Endothelial cell of umbilical vein (primary cell): Measurements from ENCODE around the gene S100A3. TPM values are rescaled to one million over a fixed set of nuclear protein-coding genes. Genes with fewer than 3 reads are reported as not detected.

ENCODE experiments used
- BruUV-seq: library from RNA; stranded (reverse); fragments of 400-500 nt; replicated peaks from 2 replicates; lab custom pipeline; 2021; lab: Mats Ljungman, UMichigan
- CTCF ChIA-PET: fragments of 300-600, 350-600 bp; sonication (Branson Sonifier 250); formaldehyde crosslinking; loops from one replicate; lab custom pipeline; 2021; ENCODE audit warnings: antibody characterized with exemption, inconsistent platforms; lab: Charles Lee
- POLR2A ChIA-PET: fragments of 300-600, 350-600 bp; sonication (Branson Sonifier 250); formaldehyde crosslinking; loops from one replicate; lab custom pipeline; 2021; ENCODE audit warnings: antibody characterized with exemption, inconsistent platforms; lab: Charles Lee
- DNase-seq: peaks from one replicate; pipeline ENCODE4 v3.0.0-alpha.2; 2011; ENCODE audit warnings: low read depth, low spot score
- FAIRE-seq: peaks from 2 replicates; lab custom pipeline; 2011; peaks lifted over from hg19 to GRCh38; lab: Jason Lieb, UNC
- H2AFZ ChIP-seq: 2 replicates; pipeline ENCODE4 v1.6.0; 2012; ENCODE audit warnings: low read depth, low read length, control low read depth, inconsistent platforms
- H3K27ac ChIP-seq: 2 replicates; pipeline ENCODE4 v1.5.1; 2011; ENCODE audit warnings: low read depth, mild to moderate bottlenecking, control low read depth, low read length, moderate library complexity; ENCODE audit not compliant: insufficient read depth
- H3K27me3 ChIP-seq, 2 experiments: 2 replicates each; pipeline versions ENCODE4 v1.6.0 to v1.6.1; 2011; ENCODE audit warnings: low read length in 2 of 2, mixed read lengths in 1 of 2; ENCODE audit not compliant: control insufficient read depth in 2 of 2, insufficient read depth in 2 of 2
- H3K36me3 ChIP-seq, 2 experiments: 2 replicates in 1 of 2; 3 replicates in 1 of 2; pipeline ENCODE4 v1.5.1; 2011; ENCODE audit warnings: low read length in 2 of 2, mild to moderate bottlenecking in 1 of 2, moderate library complexity in 1 of 2; ENCODE audit not compliant: control insufficient read depth in 2 of 2, insufficient read depth in 2 of 2; ENCODE audit errors: extremely low read depth in 1 of 2
- H3K4me1 ChIP-seq: 3 replicates; pipeline ENCODE4 v1.5.1; 2011; ENCODE audit warnings: mild to moderate bottlenecking, low read length; ENCODE audit not compliant: control insufficient read depth, insufficient read depth; ENCODE audit errors: extremely low read depth
- H3K4me2 ChIP-seq: 2 replicates; pipeline ENCODE4 v1.6.1; 2011; ENCODE audit warnings: low read length, control low read depth, mixed read lengths; ENCODE audit not compliant: insufficient read depth
- H3K4me3 ChIP-seq, 3 experiments: fragments of 200-600 bp in 1 of 3; sonication (generic), shearing (Covaris generic) in 1 of 3; replicated peaks in 1 of 3; 2 replicates each; pipeline ENCODE4 v1.5.1; 2011 to 2016; ENCODE audit warnings: control low read depth in 3 of 3, low read length in 3 of 3, mild to moderate bottlenecking in 2 of 3, inconsistent platforms in 1 of 3, low read depth in 1 of 3, moderate library complexity in 1 of 3; ENCODE audit not compliant: insufficient read depth in 1 of 3
- H3K79me2 ChIP-seq: 2 replicates; pipeline ENCODE4 v1.6.0; 2012; ENCODE audit warnings: low read length, inconsistent platforms; ENCODE audit not compliant: control insufficient read depth, insufficient read depth
- H3K9ac ChIP-seq: replicated peaks from 2 replicates; pipeline ENCODE3; 2011; ENCODE audit warnings: low read length, control low read depth; ENCODE audit not compliant: insufficient read depth; ENCODE audit errors: extremely low read depth
- H3K9me1 ChIP-seq: replicated peaks from 3 replicates; pipeline ENCODE4 v1.6.0; 2011; ENCODE audit warnings: mild to moderate bottlenecking, low read length; ENCODE audit not compliant: control insufficient read depth, insufficient read depth; ENCODE audit errors: extremely low read depth
- H3K9me3 ChIP-seq: replicated peaks from 2 replicates; pipeline ENCODE4 v1.5.1; 2012; ENCODE audit warnings: low read length, inconsistent platforms; ENCODE audit not compliant: control insufficient read depth, insufficient read depth
- H4K20me1 ChIP-seq: replicated peaks from 2 replicates; pipeline ENCODE3; 2011; ENCODE audit warnings: mild to moderate bottlenecking, low read length; ENCODE audit not compliant: control insufficient read depth, insufficient read depth; ENCODE audit errors: extremely low read depth
- CTCF ChIP-seq, 2 donors: IDR thresholded peaks; 1 replicate in 1 of 2; 2 replicates in 1 of 2; pipeline ENCODE4 v1.5.1; 2011; ENCODE audit warnings: low read length in 2 of 2, mild to moderate bottlenecking in 2 of 2, moderate library complexity in 2 of 2, control low read depth in 1 of 2, inconsistent platforms in 1 of 2, low read depth in 1 of 2; ENCODE audit not compliant: insufficient read depth in 1 of 2; ENCODE audit errors: extremely low read depth in 1 of 2
- EZH2 ChIP-seq: IDR thresholded peaks from 2 replicates; pipeline ENCODE4 v1.6.1; 2012; ENCODE audit warnings: borderline replicate concordance, low read depth, mild to moderate bottlenecking, moderate library complexity, low read length, inconsistent platforms; ENCODE audit not compliant: severe bottlenecking
- FOS ChIP-seq: IDR thresholded peaks from 2 replicates; pipeline ENCODE4 v1.6.1; 2011; ENCODE audit warnings: mild to moderate bottlenecking, low read length, moderate library complexity, borderline replicate concordance; ENCODE audit not compliant: insufficient read depth
- GATA2 ChIP-seq: IDR thresholded peaks from 2 replicates; pipeline ENCODE4 v1.7.0; 2011; ENCODE audit warnings: low read depth, mild to moderate bottlenecking, moderate library complexity, mixed read lengths, low read length; ENCODE audit not compliant: insufficient read length, insufficient read depth
- JUN ChIP-seq: IDR thresholded peaks from 2 replicates; pipeline ENCODE4 v1.6.1; 2011; ENCODE audit warnings: borderline replicate concordance, low read depth; ENCODE audit not compliant: insufficient read length, insufficient read depth
- MYC ChIP-seq: IDR thresholded peaks from one replicate; pipeline ENCODE4 v1.6.1; 2011; ENCODE audit warnings: mild to moderate bottlenecking, low read depth, low read length
- POLR2A ChIP-seq: IDR thresholded peaks from 2 replicates; pipeline ENCODE4 v1.6.1; 2012; ENCODE audit warnings: low read depth, mild to moderate bottlenecking, control low read depth, low read length
- POLR2AphosphoS5 ChIP-seq: IDR thresholded peaks from 2 replicates; pipeline ENCODE4 v1.6.1; 2012; ENCODE audit warnings: low read depth, mild to moderate bottlenecking, control low read depth, low read length, moderate library complexity; ENCODE audit not compliant: insufficient read depth
- dilution Hi-C: fragments of 300-500 bp; cut with MboI; formaldehyde crosslinking; loops from one replicate; pipeline ENCODE4 v1.15.0; 2019; ENCODE audit warnings: low sequenced_read_pairs; ENCODE audit not compliant: extremely low pct_ligation_motif_present
- intact Hi-C: fragments of 100-400 bp; cut with micrococcal nuclease; formaldehyde crosslinking; loops from one replicate; pipeline ENCODE4 v1.10.0; 2022
- polyA plus RNA-seq, 4 experiments: library from polyadenylated mRNA; depleted of rRNA in 3 of 4; stranded (reverse) in 3 of 4; unstranded in 1 of 4; fragments of >200 nt; gene quantifications; 2 replicates each; pipeline versions ENCODE4 v1.2.1 to v1.2.3, GENCODE V29; 2011 to 2012; ENCODE audit warnings: missing spikeins in 1 of 4
- total RNA-seq: library from RNA; stranded (reverse); gene quantifications from 2 replicates; pipeline ENCODE4 v1.2.3, GENCODE V29; 2021

Gene S100A3
- total and polyA plus RNA-seq, 2 donors (not counting 3 experiments of a cell fraction or from before 2014, with no cell fraction given) = 0.42 to 1.3 TPM

- DNase-seq (no peak), FAIRE-seq (no peak)
- TF ChIP-seq JUN (no peak), GATA2 (no peak), POLR2AphosphoS5 (no peak), FOS (no peak), POLR2A (no peak)
- Histone ChIP-seq H3K27ac (no peak overlapping the region), H3K9ac (no peak overlapping the region), H4K20me1 (no peaks in the 10 kb centered on the region), H3K4me3 (no peak overlapping the region), H3K9me3 (no peaks in the 10 kb centered on the region), H3K36me3 (no peaks in the 10 kb centered on the region), H3K4me1 (peaks cover 20% of the 10 kb centered on the region), H3K4me2 (no peak overlapping the region), H3K79me2 (no peaks in the 10 kb centered on the region), H3K27me3 (no peaks in the 10 kb centered on the region), H3K9me1 (no peaks in the 10 kb centered on the region), H2AFZ (no peak overlapping the region)
- intact Hi-C loops = no loop called here
- dilution Hi-C loops = no loop called here
- ChIA-PET POLR2A (no interaction called here), CTCF (interaction anchor here (0.7 to 3.3 kb wide), 8 partner anchors 10 to 76 kb away, joined by 3 to 13 read pairs (median 4); partner anchors contain the start of gene S100A13)
- no TSS peak for BruUV-seq
Observed at GRCh38 chr1:153550827-153551500, 1.9 kb upstream of the S100A3 start.

DNA sequence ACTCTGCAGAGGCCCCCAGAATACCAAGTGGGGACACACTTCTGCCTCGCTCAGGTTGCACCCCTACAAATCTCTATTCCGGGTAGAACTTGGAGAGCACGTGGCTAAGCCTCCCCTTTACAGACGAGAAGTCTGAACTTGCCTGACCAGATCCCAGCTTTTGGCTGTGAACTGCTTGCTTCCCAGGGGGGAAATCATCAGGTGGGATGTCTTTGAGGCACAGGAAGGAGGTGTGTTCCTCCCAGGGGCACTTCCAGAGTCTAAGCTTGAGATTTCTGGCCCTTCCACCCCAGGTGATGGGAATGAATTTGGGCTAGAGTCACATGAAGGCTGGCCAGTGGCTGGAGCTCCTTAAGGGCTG is 1.3 kb upstream of the S100A3 start:
- CTCF ChIA-PET = interaction anchor here (0.6 to 3.3 kb wide), 8 partner anchors 10 to 77 kb away, joined by 3 to 13 read pairs (median 4); partner anchors contain the start of gene S100A13
- no peak overlapping the region for H3K4me2 ChIP-seq
- H3K36me3 ChIP-seq = no peaks in the 10 kb centered on the region
- TF ChIP-seq POLR2AphosphoS5 (no peak), CTCF (IDR thresholded peaks at IDR 0.05; ENCODE audit: extremely low read depth in 1 of 2, insufficient read depth in 1 of 2, low read depth in 1 of 2, low read length in 2 of 2) (no peak), JUN (no peak), EZH2 (no peak), MYC (no peak)
- no peaks in the 10 kb centered on the region for H3K9me3 ChIP-seq
- peaks cover 21% of the 10 kb centered on the region for H3K4me1 ChIP-seq
- no peak overlapping the region for H2AFZ ChIP-seq
- H3K27me3 ChIP-seq = no peaks in the 10 kb centered on the region
- FAIRE-seq (no peak), DNase-seq (no peak)
- intact Hi-C loops = no loop called here
- H3K4me3 ChIP-seq = no peak overlapping the region
- dilution Hi-C loops = no loop called here
- H3K79me2 ChIP-seq = no peaks in the 10 kb centered on the region
- no TSS peak for BruUV-seq
- POLR2A ChIA-PET = no interaction called here
- no peak overlapping the region for H3K27ac ChIP-seq
- no peak overlapping the region for H3K9ac ChIP-seq
- no peaks in the 10 kb centered on the region for H4K20me1 ChIP-seq
- no peaks in the 10 kb centered on the region for H3K9me1 ChIP-seq
